ENCODE data around the gene MAGI1.

MAGI1 gene

GRCh38 chr3:65478551-65479500 is 559.9 kb downstream of the MAGI1 start:
- DNase-seq (ENCODE audit: low read depth), result no peak

GRCh38 chr3:65473736-65474135 is 565.0 kb downstream of the MAGI1 start:
- DNase-seq (ENCODE audit: low read depth), result no peak

DNA sequence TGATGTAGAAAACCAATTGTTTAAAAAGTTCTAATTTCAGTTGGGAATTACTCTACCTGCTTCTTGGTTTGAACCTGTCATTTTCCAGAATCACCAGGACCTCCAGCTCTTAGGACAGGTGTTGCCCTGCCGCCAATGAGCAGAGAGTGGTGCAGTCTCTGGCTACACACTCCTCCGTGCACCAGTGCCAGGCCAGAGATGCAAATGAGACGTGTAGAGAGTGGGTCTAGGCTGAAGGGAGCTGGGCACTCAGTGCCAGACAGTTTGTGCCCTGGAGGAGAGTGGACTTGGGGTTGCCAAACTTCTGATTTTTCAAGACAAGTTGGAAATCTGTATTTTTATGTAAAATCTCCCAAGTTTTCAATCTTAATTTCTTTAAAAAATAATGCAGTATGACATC is 566.2 kb downstream of the MAGI1 start:
- DNase-seq (ENCODE audit: low read depth), result no peak

GRCh38 chr3:65466300-65466988 is 572.3 kb downstream of the MAGI1 start:
- DNase-seq (ENCODE audit: low read depth), result no peak

DNA sequence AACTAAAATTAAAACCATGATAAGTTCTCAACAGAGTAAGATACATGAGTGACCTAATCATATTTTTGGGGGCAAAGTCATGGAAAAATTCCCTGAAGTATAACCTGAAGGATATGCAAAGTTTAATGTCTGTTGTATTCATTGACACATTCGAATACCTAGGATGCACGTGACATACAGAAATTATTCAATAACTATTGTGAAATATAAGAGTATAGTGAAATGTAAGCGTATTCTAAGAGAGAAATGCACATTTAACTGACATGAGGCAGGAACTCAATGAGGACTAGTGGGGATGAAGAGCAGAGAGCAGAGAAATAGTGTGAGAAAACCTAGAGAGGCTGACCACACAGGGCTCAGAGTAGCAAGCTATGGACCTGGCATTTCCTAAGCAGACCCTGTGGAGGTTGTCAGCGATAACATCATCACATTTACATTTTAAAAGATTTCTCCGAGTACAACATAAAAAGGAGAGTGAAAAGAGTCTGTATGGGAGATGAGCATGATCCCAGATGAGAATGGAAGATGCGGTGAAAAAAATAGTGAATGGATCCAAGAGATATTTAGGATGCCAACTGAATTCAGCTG is 588.8 kb downstream of the MAGI1 start:
- DNase-seq (ENCODE audit: low read depth), result no peak

- DNase-seq (ENCODE audit: low read depth), result no peak
These were observed 590.6 kb downstream of the MAGI1 start for GRCh38 chr3:65448120-65448519.

- DNase-seq (ENCODE audit: low read depth), result no peak
These were observed 593.0 kb downstream of the MAGI1 start for GRCh38 chr3:65445573-65446169.

- no peak for DNase-seq (ENCODE audit: low read depth)
These were observed 594.3 kb downstream of the MAGI1 start for GRCh38 chr3:65444447-65444815.

DNA sequence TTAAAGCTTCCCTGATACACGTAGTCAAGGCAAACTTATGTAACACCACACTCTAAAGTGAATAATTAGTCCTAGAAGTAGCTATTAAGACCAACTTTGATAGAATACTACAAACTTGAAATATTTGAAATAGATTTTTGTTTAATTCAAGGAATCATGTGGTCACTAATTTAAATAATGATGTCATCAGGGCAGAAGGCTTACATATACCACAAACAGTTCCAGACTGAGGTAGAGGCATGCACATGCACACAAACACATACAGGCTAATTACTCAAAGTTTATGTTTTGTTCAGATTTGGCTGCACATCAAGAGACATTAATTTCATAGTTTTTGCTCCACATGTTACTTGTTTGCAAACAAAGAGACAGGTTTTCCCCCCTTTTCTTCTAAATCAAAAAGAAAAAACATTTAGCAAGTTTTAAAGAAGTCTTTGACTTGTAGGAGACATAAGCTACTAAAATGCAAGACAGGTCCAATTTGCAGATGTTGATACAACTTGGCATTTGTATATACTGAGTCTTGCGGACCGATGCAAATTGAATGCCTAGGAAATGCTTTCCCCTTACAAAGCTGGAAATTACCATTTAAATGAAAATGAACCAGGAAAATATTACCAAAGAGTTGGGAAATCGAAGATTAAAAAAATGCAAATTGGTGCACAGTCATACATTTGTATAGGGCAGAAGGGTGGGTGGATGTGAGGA is 594.8 kb downstream of the MAGI1 start:
- DNase-seq (ENCODE audit: low read depth), result no peak

GRCh38 chr3:65439641-65440284 is 599.0 kb downstream of the MAGI1 start:
- peak; percentile 13 for DNase-seq (ENCODE audit: low read depth)

DNA sequence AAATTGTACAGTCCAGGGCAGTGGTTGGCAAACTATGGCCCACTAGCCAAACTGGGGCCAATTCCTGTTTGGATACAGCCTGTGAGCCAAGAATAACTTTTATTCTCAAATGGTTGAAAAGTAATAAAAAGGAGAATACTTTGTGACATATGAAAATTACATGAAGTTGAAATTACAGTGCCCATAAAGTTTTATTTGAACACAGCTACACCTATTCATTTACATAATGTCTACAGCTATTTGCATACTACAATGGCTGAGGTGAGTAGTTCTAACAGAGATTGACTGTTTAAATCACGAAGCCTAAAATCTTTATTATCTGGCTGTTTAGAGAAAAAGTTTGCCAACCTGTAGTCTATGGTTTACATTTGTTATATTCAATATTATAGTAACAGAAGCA is 600.1 kb downstream of the MAGI1 start:
- no peak for DNase-seq (ENCODE audit: low read depth)

GRCh38 chr3:65438096-65438495 is 600.6 kb downstream of the MAGI1 start:
- DNase-seq (ENCODE audit: low read depth), result no peak

- no peak for DNase-seq (ENCODE audit: low read depth)
These were observed 602.1 kb downstream of the MAGI1 start for GRCh38 chr3:65436580-65436979.

- no peak for DNase-seq (ENCODE audit: low read depth)
These were observed 605.2 kb downstream of the MAGI1 start for GRCh38 chr3:65433480-65433879.

- no peak for DNase-seq (ENCODE audit: low read depth)
These were observed 606.2 kb downstream of the MAGI1 start for GRCh38 chr3:65432388-65433003.

- DNase-seq (ENCODE audit: low read depth), result no peak
These were observed 612.8 kb downstream of the MAGI1 start for GRCh38 chr3:65425880-65426279.

DNA sequence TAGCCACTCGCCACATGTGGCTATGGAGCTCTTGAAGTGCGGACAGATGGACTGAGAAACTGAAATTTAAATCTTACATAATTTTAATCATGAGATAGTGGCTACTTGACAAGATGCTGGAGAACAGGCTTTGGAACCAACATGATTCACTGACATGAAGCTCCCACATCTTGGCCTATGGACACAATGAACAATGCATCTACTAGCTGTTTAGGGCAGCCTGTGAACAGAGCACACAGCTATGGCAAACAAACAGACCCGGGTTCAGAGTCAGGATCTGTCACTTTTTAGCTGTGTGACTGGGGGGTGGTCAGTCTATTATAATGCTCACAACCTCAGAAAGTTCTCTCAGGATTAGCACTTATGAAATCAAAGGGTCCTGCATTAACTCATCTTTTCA is 616.6 kb downstream of the MAGI1 start:
- DNase-seq (ENCODE audit: low read depth), result no peak

DNA sequence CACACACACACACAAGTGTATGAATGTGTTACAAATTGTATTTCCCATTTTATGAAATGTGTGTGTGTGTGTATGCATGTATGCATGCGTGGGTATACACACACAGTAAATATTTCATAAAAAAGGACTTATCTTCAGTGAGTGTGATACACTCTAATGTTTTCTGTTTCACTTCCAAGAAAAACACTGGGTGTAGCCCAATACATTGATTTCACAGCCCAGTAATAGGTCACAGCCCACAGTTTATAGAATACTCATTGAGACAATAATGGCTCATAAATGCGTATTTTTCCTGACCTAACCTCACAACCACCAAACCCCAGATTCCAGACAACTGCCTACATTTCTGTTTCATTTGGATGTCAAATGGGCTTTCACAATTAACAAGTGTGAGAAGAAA is 619.5 kb downstream of the MAGI1 start:
- DNase-seq (ENCODE audit: low read depth), result no peak

- DNase-seq (ENCODE audit: low read depth), result no peak
These were observed 624.8 kb downstream of the MAGI1 start for GRCh38 chr3:65413891-65414290.

GRCh38 chr3:65412588-65412987 is 626.1 kb downstream of the MAGI1 start:
- DNase-seq (ENCODE audit: low read depth), result no peak

- DNase-seq (ENCODE audit: low read depth), result no peak
These were observed 627.4 kb downstream of the MAGI1 start for GRCh38 chr3:65411367-65411766.

All from HS-5 (cell line).